RWPE1 (cell line): ENCODE results near the gene SLC16A9.

Experiments used
- CTCF ChIA-PET: fragments of 350-600 bp; sonication (Branson Sonifier 250); formaldehyde crosslinking; extraction: SDS; loops from one replicate; lab custom pipeline; 2021; lab: Yijun Ruan, JAX
- POLR2A ChIA-PET: fragments of 400-600 bp; formaldehyde crosslinking; extraction: SDS; loops from one replicate; lab custom pipeline; 2020; ENCODE audit warnings: antibody characterized with exemption; ENCODE audit not compliant: low non-redundant PET; lab: Yijun Ruan, JAX
- DNase-seq: peaks from one replicate; pipeline ENCODE4 v3.0.0; 2012; ENCODE audit warnings: low spot score
- H3K27ac ChIP-seq: fragments of 450-650 bp; 2 replicates; pipeline ENCODE4 v1.5.1; 2017
- CTCF ChIP-seq: fragments of 450-650 bp; conservative IDR thresholded peaks from 2 replicates; pipeline ENCODE4 v1.5.1; 2017; ENCODE audit warnings: low read depth, mild to moderate bottlenecking

SLC16A9 gene

GRCh38 chr10:59621771-59622170 is 87.9 kb downstream of the SLC16A9 start:
- no peak for TF ChIP-seq CTCF
- ChIA-PET CTCF (interaction anchor here (0.5 to 0.9 kb wide), 7 partner anchors 10 to 1529 kb away, joined by 3 to 4 read pairs (median 3); no protein-coding TSS in a partner anchor), POLR2A (no interaction called here)
- H3K27ac ChIP-seq, result no peak overlapping the region
- DNase-seq, result no peak

- no peak for TF ChIP-seq CTCF
- no peak for DNase-seq
- CTCF ChIA-PET, result no interaction called here
These were observed 91.0 kb downstream of the SLC16A9 start for GRCh38 chr10:59618666-59619065.

GRCh38 chr10:59617996-59618395 is 91.7 kb downstream of the SLC16A9 start:
- ChIA-PET POLR2A (no interaction called here), CTCF (no interaction called here)
- TF ChIP-seq CTCF, result no peak
- DNase-seq, result no peak
- no peak overlapping the region for H3K27ac ChIP-seq

More at GRCh38 chr10:59618666-59619065, 91.0 kb downstream of the SLC16A9 start:
- no peak overlapping the region for H3K27ac ChIP-seq
- POLR2A ChIA-PET, result no interaction called here

- no peak for TF ChIP-seq CTCF
- ChIA-PET CTCF (no interaction called here), POLR2A (no interaction called here)
- H3K27ac ChIP-seq, result no peak overlapping the region
- no peak for DNase-seq
These were observed 98.6 kb downstream of the SLC16A9 start for GRCh38 chr10:59611048-59611447.

GRCh38 chr10:59607970-59608369 is 101.7 kb downstream of the SLC16A9 start:
- DNase-seq, result no peak
- CTCF ChIA-PET, result interaction anchor here (0.6 kb wide), 1 partner anchor 213 kb away, joined by 4 read pairs; no protein-coding TSS in a partner anchor
- no peak for TF ChIP-seq CTCF
- POLR2A ChIA-PET, result no interaction called here
- no peak overlapping the region for H3K27ac ChIP-seq

GRCh38 chr10:59606551-59606961 is 103.1 kb downstream of the SLC16A9 start:
- TF ChIP-seq CTCF, result no peak
- ChIA-PET CTCF (no interaction called here), POLR2A (no interaction called here)
- peak; percentile 28 for DNase-seq
- H3K27ac ChIP-seq, result no peak overlapping the region
